DOHH2 (cell line): ENCODE data around the gene APOA1.

Source experiments
- EZH2phosphoT487 ChIP-seq: fragments of 200-600 bp; sonication (generic); IDR thresholded peaks from 2 replicates; pipeline ENCODE4 v1.6.1; 2017; ENCODE audit warnings: borderline replicate concordance, mild to moderate bottlenecking, antibody characterized with exemption, low read length, moderate library complexity, mixed read lengths
- TF ChIP-seq, protein P1 (sequence below): fragments of 200-600 bp; sonication (generic); IDR thresholded peaks from one replicate; pipeline ENCODE4 v1.5.1; 2014; ENCODE audit warnings: antibody characterized with exemption, mild to moderate bottlenecking, low read depth, low read length; ENCODE audit not compliant: poor library complexity, severe bottlenecking

DNA sequence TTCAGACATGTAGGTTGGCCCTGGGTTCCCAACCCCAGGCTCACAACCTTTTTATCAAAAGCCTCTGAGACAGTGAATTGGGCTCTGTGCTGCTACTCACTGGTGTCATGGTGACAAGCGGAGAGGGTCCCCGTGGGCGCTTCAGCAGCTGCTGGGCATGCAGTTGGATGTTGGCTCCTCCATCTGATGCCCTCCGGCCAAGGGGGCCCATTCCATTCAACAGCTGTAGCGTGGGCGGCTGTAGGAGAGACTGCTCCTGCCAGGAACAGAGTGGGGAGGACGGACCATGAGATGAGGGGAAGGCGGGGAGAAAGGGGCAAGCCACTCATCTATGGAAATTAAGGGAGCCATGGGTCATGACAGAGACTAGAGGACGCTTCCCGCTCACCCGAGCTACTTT lies 36.0 kb upstream of the APOA1 start:
- TF ChIP-seq, protein P1, sequence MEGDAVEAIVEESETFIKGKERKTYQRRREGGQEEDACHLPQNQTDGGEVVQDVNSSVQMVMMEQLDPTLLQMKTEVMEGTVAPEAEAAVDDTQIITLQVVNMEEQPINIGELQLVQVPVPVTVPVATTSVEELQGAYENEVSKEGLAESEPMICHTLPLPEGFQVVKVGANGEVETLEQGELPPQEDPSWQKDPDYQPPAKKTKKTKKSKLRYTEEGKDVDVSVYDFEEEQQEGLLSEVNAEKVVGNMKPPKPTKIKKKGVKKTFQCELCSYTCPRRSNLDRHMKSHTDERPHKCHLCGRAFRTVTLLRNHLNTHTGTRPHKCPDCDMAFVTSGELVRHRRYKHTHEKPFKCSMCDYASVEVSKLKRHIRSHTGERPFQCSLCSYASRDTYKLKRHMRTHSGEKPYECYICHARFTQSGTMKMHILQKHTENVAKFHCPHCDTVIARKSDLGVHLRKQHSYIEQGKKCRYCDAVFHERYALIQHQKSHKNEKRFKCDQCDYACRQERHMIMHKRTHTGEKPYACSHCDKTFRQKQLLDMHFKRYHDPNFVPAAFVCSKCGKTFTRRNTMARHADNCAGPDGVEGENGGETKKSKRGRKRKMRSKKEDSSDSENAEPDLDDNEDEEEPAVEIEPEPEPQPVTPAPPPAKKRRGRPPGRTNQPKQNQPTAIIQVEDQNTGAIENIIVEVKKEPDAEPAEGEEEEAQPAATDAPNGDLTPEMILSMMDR, result no peak
- no peak for TF ChIP-seq EZH2phosphoT487
